KOPT-K1 (cell line): ENCODE data around the gene NBPF4.
"Not testable (repeated sequence)": the region's sequence is repeated elsewhere in the genome, so short reads cannot be mapped to it uniquely, and the experiment has no call there.

Experiments
- H3K27ac ChIP-seq: fragments of 200-600 bp; sonication (generic); 2 replicates; pipeline ENCODE4 v1.5.1; 2016; ENCODE audit warnings: antibody characterized with exemption, mild to moderate bottlenecking, low read depth, low read length; ENCODE audit not compliant: poor library complexity, severe bottlenecking
- H3K36me3 ChIP-seq: fragments of 200-600 bp; sonication (generic); 2 replicates; pipeline ENCODE4 v1.5.1; 2017; ENCODE audit warnings: antibody characterized with exemption, mild to moderate bottlenecking, low read length, moderate library complexity; ENCODE audit not compliant: insufficient read depth
- H3K9me3 ChIP-seq: fragments of 200-600 bp; sonication (generic); 2 replicates; pipeline ENCODE4 v1.5.1; 2017; ENCODE audit warnings: antibody characterized with exemption, low read length, mild to moderate bottlenecking; ENCODE audit not compliant: insufficient read depth, poor library complexity, severe bottlenecking

The NBPF4 gene

GRCh38 chr1:108243976-108244375 lies at the start of gene NBPF4:
Gene NBPF4, minus strand, starts transcription at chr1:108244076. Its CDS starts 315 bp downstream, at chr1:108243761.
- H3K36me3 ChIP-seq, H3K27ac ChIP-seq, H3K9me3 ChIP-seq: not testable (repeated sequence)

- not testable (repeated sequence) for H3K9me3 ChIP-seq, H3K36me3 ChIP-seq
Observed at GRCh38 chr1:108282528-108283257, 38.8 kb upstream of the NBPF4 start.

GRCh38 chr1:108272485-108273327 lies 28.8 kb upstream of the NBPF4 start:
- H3K36me3 ChIP-seq, H3K9me3 ChIP-seq, H3K27ac ChIP-seq: not testable (repeated sequence)

More at GRCh38 chr1:108282528-108283257, 38.8 kb upstream of the NBPF4 start:
- not testable (repeated sequence) for H3K27ac ChIP-seq

GRCh38 chr1:108267097-108267496 lies 23.2 kb upstream of the NBPF4 start:
- not testable (repeated sequence) for H3K36me3 ChIP-seq, H3K9me3 ChIP-seq, H3K27ac ChIP-seq

- not testable (repeated sequence) for H3K36me3 ChIP-seq, H3K27ac ChIP-seq, H3K9me3 ChIP-seq
Observed at GRCh38 chr1:108261967-108262366, 18.1 kb upstream of the NBPF4 start.

- H3K9me3 ChIP-seq, H3K27ac ChIP-seq, H3K36me3 ChIP-seq: not testable (repeated sequence)
Observed at GRCh38 chr1:108261519-108261918, 17.6 kb upstream of the NBPF4 start.

- H3K9me3 ChIP-seq, H3K36me3 ChIP-seq, H3K27ac ChIP-seq: not testable (repeated sequence)
Observed at GRCh38 chr1:108260578-108261259, 16.8 kb upstream of the NBPF4 start.

- H3K9me3 ChIP-seq, H3K27ac ChIP-seq, H3K36me3 ChIP-seq: not testable (repeated sequence)
Observed at GRCh38 chr1:108255426-108255825, 11.6 kb upstream of the NBPF4 start.

- not testable (repeated sequence) for H3K9me3 ChIP-seq, H3K36me3 ChIP-seq, H3K27ac ChIP-seq
Observed at GRCh38 chr1:108239426-108239825, 4.5 kb downstream of the NBPF4 start.

GRCh38 chr1:108235308-108235707 lies 8.6 kb downstream of the NBPF4 start:
- H3K9me3 ChIP-seq, H3K36me3 ChIP-seq, H3K27ac ChIP-seq: not testable (repeated sequence)

GRCh38 chr1:108232183-108232582 lies 11.7 kb downstream of the NBPF4 start:
- not testable (repeated sequence) for H3K9me3 ChIP-seq, H3K36me3 ChIP-seq, H3K27ac ChIP-seq

GRCh38 chr1:108229976-108230375 lies 13.9 kb downstream of the NBPF4 start:
- not testable (repeated sequence) for H3K9me3 ChIP-seq, H3K27ac ChIP-seq, H3K36me3 ChIP-seq

- H3K36me3 ChIP-seq, H3K27ac ChIP-seq, H3K9me3 ChIP-seq: not testable (repeated sequence)
Observed at GRCh38 chr1:108227772-108228171, 16.1 kb downstream of the NBPF4 start.

- H3K27ac ChIP-seq, H3K36me3 ChIP-seq, H3K9me3 ChIP-seq: not testable (repeated sequence)
Observed at GRCh38 chr1:108226855-108227254, 17.0 kb downstream of the NBPF4 start.

- H3K9me3 ChIP-seq, H3K36me3 ChIP-seq, H3K27ac ChIP-seq: not testable (repeated sequence)
Observed at GRCh38 chr1:108223226-108223625, 20.6 kb downstream of the NBPF4 start.
